HG03066 (cell line): ENCODE data around the gene MIGA2.

Experiments
- ATAC-seq: cut with Tn5 transposase; IDR thresholded peaks from one replicate; pipeline ENCODE4 v1.9.1; 2021; ENCODE audit warnings: low read depth; ENCODE audit not compliant: unreplicated experiment

Gene MIGA2

GRCh38 chr9:129010267-129010975, 26.0 kb upstream of the MIGA2 start:
- ATAC-seq = no peak

- no peak for ATAC-seq
Measured at GRCh38 chr9:129011170-129011569, 25.3 kb upstream of the MIGA2 start.

GRCh38 chr9:129011761-129012181, 24.7 kb upstream of the MIGA2 start:
- no peak for ATAC-seq

GRCh38 chr9:129012343-129012742, 24.1 kb upstream of the MIGA2 start:
- ATAC-seq = no peak

GRCh38 chr9:129012893-129013448, 23.5 kb upstream of the MIGA2 start:
- no peak for ATAC-seq

- no peak for ATAC-seq
Measured at GRCh38 chr9:129013674-129014073, 22.8 kb upstream of the MIGA2 start.

GRCh38 chr9:129014124-129014523, 22.3 kb upstream of the MIGA2 start:
- no peak for ATAC-seq

GRCh38 chr9:129014608-129015007, 21.8 kb upstream of the MIGA2 start:
- no peak for ATAC-seq

GRCh38 chr9:129021091-129021490, 15.3 kb upstream of the MIGA2 start:
- peak; percentile 60 for ATAC-seq

- ATAC-seq = no peak
Measured at GRCh38 chr9:129022037-129022436, 14.4 kb upstream of the MIGA2 start.

- ATAC-seq = no peak
Measured at GRCh38 chr9:129023036-129023907, 13.2 kb upstream of the MIGA2 start.

GRCh38 chr9:129023908-129024233, 12.6 kb upstream of the MIGA2 start:
- ATAC-seq = no peak

- no peak for ATAC-seq
Measured at GRCh38 chr9:129026442-129027223, 9.8 kb upstream of the MIGA2 start.

GRCh38 chr9:129027224-129027684, 9.2 kb upstream of the MIGA2 start:
- no peak for ATAC-seq

GRCh38 chr9:129027685-129028191, 8.7 kb upstream of the MIGA2 start:
- peak; percentile 28 for ATAC-seq

- peak; percentile 81 for ATAC-seq
Measured at GRCh38 chr9:129028192-129028966, 8.0 kb upstream of the MIGA2 start, which contains the start of gene SH3GLB2. Gene SH3GLB2, minus strand, starts transcription at chr9:129028331. Its CDS starts 177 bp downstream, at chr9:129028154.

- no peak for ATAC-seq
Measured at GRCh38 chr9:129030191-129030590, 6.2 kb upstream of the MIGA2 start.

- no peak for ATAC-seq
Measured at GRCh38 chr9:129031514-129031913, 4.9 kb upstream of the MIGA2 start.

GRCh38 chr9:129032541-129033159, 3.8 kb upstream of the MIGA2 start:
- ATAC-seq = no peak
